GM06990 (cell line): ENCODE results near the gene S100A2.

Experiments used
- DNase-seq: peaks from one replicate; pipeline ENCODE4 v3.0.0-alpha.2; 2011; ENCODE audit not compliant: insufficient read length; ENCODE audit errors: extremely low read depth
- H3K27me3 ChIP-seq: replicated peaks from 2 replicates; pipeline ENCODE4 v1.6.0; 2011; ENCODE audit warnings: low read length; ENCODE audit not compliant: control insufficient read depth, insufficient read depth
- H3K36me3 ChIP-seq: 2 replicates; pipeline ENCODE4 v1.5.1; 2011; ENCODE audit warnings: low read length; ENCODE audit not compliant: control insufficient read depth, insufficient read depth
- H3K4me3 ChIP-seq: replicated peaks from 2 replicates; pipeline ENCODE4 v1.5.1; 2011; ENCODE audit warnings: low read depth, mild to moderate bottlenecking, control low read depth, low read length
- CTCF ChIP-seq: IDR thresholded peaks from 2 replicates; pipeline ENCODE4 v1.5.1; 2011; ENCODE audit warnings: low read length, control low read depth, mild to moderate bottlenecking, inconsistent platforms; ENCODE audit not compliant: insufficient read depth, poor library complexity, severe bottlenecking

S100A2 gene

GRCh38 chr1:153560771-153561465, 4.7 kb downstream of the S100A2 start:
- no peak overlapping the region for H3K4me3 ChIP-seq

GRCh38 chr1:153560241-153560640, 5.4 kb downstream of the S100A2 start:
- TF ChIP-seq CTCF: no peak
- Histone ChIP-seq H3K27me3 (no peaks in the 10 kb centered on the region), H3K36me3 (no peaks in the 10 kb centered on the region), H3K4me3 (no peak overlapping the region)
- no peak for DNase-seq

More at GRCh38 chr1:153560771-153561465, 4.7 kb downstream of the S100A2 start:
- no peaks in the 10 kb centered on the region for H3K36me3 ChIP-seq
- H3K27me3 ChIP-seq: no peaks in the 10 kb centered on the region
- no peak for DNase-seq
- no peak for TF ChIP-seq CTCF

GRCh38 chr1:153557877-153558276, 7.8 kb downstream of the S100A2 start:
- DNase-seq: no peak
- H3K27me3 ChIP-seq: no peaks in the 10 kb centered on the region
- no peak overlapping the region for H3K4me3 ChIP-seq
- TF ChIP-seq CTCF: no peak
- H3K36me3 ChIP-seq: no peaks in the 10 kb centered on the region

GRCh38 chr1:153556348-153556747, 9.3 kb downstream of the S100A2 start:
- H3K36me3 ChIP-seq: no peaks in the 10 kb centered on the region
- H3K27me3 ChIP-seq: no peaks in the 10 kb centered on the region
- DNase-seq: no peak
- no peak for TF ChIP-seq CTCF
- H3K4me3 ChIP-seq: no peak overlapping the region

GRCh38 chr1:153553830-153554541, 11.7 kb downstream of the S100A2 start:
- H3K4me3 ChIP-seq: no peak overlapping the region
- no peaks in the 10 kb centered on the region; the same call in 1 of the 2 replicates for H3K27me3 ChIP-seq
- no peak for TF ChIP-seq CTCF
- no peak for DNase-seq
- H3K36me3 ChIP-seq: no peaks in the 10 kb centered on the region
